ENCODE results near the gene RGS4. TPM values are rescaled to one million over a fixed set of nuclear protein-coding genes. Genes with fewer than 3 reads are reported as not detected.
"Not testable (repeated sequence)": the region's sequence is repeated elsewhere in the genome, so short reads cannot be mapped to it uniquely, and the experiment has no call there.

RGS4 gene
- total RNA-seq, 1 experiment from 2014 or later = 0.23 TPM

DNA sequence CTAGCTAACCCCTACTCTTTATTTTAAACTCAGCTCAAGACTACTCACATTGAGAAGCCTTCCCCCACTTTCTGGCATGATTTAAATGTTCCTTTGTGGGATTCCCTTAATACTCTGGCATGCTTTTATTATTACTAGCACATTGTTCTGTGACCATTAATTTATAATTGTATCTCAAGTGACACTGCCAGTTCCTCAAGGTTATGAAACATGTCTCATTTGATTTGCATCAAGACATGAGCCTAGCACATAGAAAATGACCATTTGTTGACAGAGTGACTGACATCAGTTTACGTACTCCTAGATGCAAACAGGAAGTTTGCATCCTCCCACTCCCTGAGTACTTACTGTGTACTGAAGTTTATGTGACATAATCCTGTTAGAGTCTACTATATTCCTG lies 15.2 kb downstream of the RGS4 start:
- BruUV-seq (replicated peaks) = no TSS peak
- Histone ChIP-seq H3K36me3 (ENCODE audit: control insufficient read depth, insufficient read depth, low read length) (no peaks in the 10 kb centered on the region), H3K9me3 (no peaks in the 10 kb centered on the region), H3K4me1 (no peaks in the 10 kb centered on the region), H3K27me3 (replicated peaks; ENCODE audit: control insufficient read depth, insufficient read depth, low read length) (no peaks in the 10 kb centered on the region; the same call in 1 of the 2 replicates), H3K4me3 (ENCODE audit: low read depth, low read length) (no peak overlapping the region)
- Mint-ChIP-seq H3K27me3 (ENCODE audit: insufficient read depth, unreplicated experiment) (peaks cover 3% of the 10 kb centered on the region), H3K4me1 (ENCODE audit: low read depth, unreplicated experiment) (no peaks in the 10 kb centered on the region), H3K27ac (ENCODE audit: unreplicated experiment) (no peak overlapping the region), H3K9me3 (ENCODE audit: unreplicated experiment) (no peaks in the 10 kb centered on the region), H3K36me3 (ENCODE audit: insufficient read depth, unreplicated experiment) (no peaks in the 10 kb centered on the region), H3K4me3 (ENCODE audit: unreplicated experiment) (no peak overlapping the region)
- intact Hi-C loops (cut with micrococcal nuclease; ENCODE audit: unreplicated experiment) = no loop called here
- POLR2A ChIA-PET = no interaction called here
- CTCF ChIA-PET = no interaction called here
- DNase-seq = no peak
- TF ChIP-seq, protein P1, sequence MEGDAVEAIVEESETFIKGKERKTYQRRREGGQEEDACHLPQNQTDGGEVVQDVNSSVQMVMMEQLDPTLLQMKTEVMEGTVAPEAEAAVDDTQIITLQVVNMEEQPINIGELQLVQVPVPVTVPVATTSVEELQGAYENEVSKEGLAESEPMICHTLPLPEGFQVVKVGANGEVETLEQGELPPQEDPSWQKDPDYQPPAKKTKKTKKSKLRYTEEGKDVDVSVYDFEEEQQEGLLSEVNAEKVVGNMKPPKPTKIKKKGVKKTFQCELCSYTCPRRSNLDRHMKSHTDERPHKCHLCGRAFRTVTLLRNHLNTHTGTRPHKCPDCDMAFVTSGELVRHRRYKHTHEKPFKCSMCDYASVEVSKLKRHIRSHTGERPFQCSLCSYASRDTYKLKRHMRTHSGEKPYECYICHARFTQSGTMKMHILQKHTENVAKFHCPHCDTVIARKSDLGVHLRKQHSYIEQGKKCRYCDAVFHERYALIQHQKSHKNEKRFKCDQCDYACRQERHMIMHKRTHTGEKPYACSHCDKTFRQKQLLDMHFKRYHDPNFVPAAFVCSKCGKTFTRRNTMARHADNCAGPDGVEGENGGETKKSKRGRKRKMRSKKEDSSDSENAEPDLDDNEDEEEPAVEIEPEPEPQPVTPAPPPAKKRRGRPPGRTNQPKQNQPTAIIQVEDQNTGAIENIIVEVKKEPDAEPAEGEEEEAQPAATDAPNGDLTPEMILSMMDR (IDR thresholded peaks at IDR 0.05; ENCODE audit: insufficient read depth in 1 of 2, low read depth in 1 of 2, low read length in 1 of 2, severe bottlenecking in 1 of 2, unreplicated experiment in 1 of 2) = no peak

DNA sequence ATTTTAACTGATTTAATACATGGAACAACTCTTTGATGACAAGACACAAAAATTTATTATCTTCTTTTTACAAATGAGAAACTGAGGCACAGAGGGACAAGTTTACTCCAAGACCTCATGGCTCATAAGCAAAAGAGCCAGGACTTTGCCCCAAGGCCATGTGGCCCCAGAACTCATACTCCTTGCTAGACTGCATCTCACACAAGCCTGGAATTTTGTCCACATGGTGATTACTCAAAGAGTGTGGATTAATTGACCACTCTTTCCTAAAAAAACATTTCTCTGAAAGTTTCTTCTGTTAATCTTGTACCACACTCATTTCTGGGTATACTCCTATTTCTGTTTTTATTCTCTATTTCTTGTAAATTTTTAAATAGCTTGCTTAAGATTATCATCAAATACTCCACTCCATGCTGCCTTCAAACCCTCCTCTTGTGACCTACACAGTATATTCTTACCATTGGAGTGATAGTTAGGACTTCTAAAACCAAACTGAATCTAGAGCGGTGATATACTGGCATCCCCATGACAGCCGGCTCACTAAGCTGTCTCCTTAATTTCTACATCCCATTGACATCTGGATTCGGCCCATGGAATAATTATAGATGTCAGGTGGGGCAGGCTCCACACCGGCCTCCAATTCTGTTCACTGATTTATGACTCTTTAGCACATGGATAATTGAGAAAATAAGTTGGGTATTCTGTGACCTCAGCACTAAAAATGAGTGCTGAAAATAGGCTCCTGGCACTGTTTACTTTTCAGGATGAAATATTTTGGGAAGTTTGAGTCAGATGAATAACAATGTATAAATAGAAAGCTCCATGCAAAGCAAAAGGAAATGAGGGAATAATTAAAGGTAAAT lies 16.1 kb downstream of the RGS4 start:
- intact Hi-C loops (cut with micrococcal nuclease; ENCODE audit: unreplicated experiment) = no loop called here
- no peak overlapping the region for H3K27ac Mint-ChIP-seq (ENCODE audit: unreplicated experiment)
- POLR2A ChIA-PET = no interaction called here

DNA sequence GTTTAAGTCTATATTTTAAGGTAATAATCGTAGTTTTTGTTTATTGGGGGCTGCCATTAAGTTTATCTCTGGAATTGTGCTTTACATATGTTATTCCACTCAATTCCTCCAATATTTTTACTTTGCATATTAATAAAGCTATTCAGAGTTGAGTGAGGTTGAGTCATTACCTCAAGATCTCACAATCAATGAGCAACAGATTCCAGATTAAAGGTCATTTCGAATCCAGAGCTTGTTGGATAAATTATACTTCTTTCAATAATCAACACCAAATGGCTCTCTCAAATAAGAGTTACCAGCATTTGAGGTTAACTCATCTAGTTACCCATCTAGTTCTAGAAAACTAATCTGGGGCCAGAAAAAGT lies 16.7 kb downstream of the RGS4 start:
- no TSS peak for BruUV-seq (replicated peaks)

More for the DNA sequence above, 16.1 kb downstream of the RGS4 start:
- no peak overlapping the region for H3K4me3 Mint-ChIP-seq (ENCODE audit: unreplicated experiment)
- BruUV-seq (replicated peaks) = no TSS peak
- no peaks in the 10 kb centered on the region for H3K4me1 ChIP-seq
- TF ChIP-seq, protein P1 (IDR thresholded peaks at IDR 0.05; ENCODE audit: insufficient read depth in 1 of 2, low read depth in 1 of 2, low read length in 1 of 2, severe bottlenecking in 1 of 2, unreplicated experiment in 1 of 2) = no peak
- no peak overlapping the region for H3K4me3 ChIP-seq (ENCODE audit: low read depth, low read length)
- peaks cover 3% of the 10 kb centered on the region for H3K27me3 Mint-ChIP-seq (ENCODE audit: insufficient read depth, unreplicated experiment)
- H3K36me3 Mint-ChIP-seq (ENCODE audit: insufficient read depth, unreplicated experiment) = no peaks in the 10 kb centered on the region
- H3K36me3 ChIP-seq (ENCODE audit: control insufficient read depth, insufficient read depth, low read length) = no peaks in the 10 kb centered on the region
- no peaks in the 10 kb centered on the region; the same call in 1 of the 2 replicates for H3K27me3 ChIP-seq (replicated peaks; ENCODE audit: control insufficient read depth, insufficient read depth, low read length)
- no peaks in the 10 kb centered on the region for H3K9me3 Mint-ChIP-seq (ENCODE audit: unreplicated experiment)
- CTCF ChIA-PET = no interaction called here
- DNase-seq = no peak
- no peaks in the 10 kb centered on the region for H3K9me3 ChIP-seq
- H3K4me1 Mint-ChIP-seq (ENCODE audit: low read depth, unreplicated experiment) = no peaks in the 10 kb centered on the region

DNA sequence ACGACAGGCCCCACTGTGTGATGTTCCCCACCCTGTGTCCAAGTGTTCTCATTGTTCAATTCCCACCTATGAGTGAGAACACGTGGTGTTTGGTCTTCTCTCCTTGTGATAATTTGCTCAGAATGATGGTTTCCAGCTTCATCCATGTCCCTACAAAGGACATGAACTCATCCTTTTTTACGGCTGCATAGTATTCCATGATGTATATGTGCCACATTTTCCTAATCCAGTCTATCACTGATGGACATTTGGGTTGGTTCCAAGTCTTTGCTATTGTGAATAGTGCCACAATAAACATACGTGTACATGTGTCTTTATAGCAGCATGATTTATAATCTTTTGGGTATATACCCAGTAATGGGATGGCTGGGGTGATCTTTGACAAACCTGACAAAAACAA lies 20.0 kb downstream of the RGS4 start:
- H3K36me3 Mint-ChIP-seq (ENCODE audit: insufficient read depth, unreplicated experiment); H3K9me3 ChIP-seq; BruUV-seq (replicated peaks); H3K9me3 Mint-ChIP-seq (ENCODE audit: unreplicated experiment); H3K4me3 ChIP-seq (ENCODE audit: low read depth, low read length); H3K36me3 ChIP-seq (ENCODE audit: control insufficient read depth, insufficient read depth, low read length); intact Hi-C loops (cut with micrococcal nuclease; ENCODE audit: unreplicated experiment); CTCF ChIA-PET; H3K27ac Mint-ChIP-seq (ENCODE audit: unreplicated experiment); DNase-seq; H3K27me3 Mint-ChIP-seq (ENCODE audit: insufficient read depth, unreplicated experiment); H3K4me3 Mint-ChIP-seq (ENCODE audit: unreplicated experiment); H3K4me1 Mint-ChIP-seq (ENCODE audit: low read depth, unreplicated experiment); POLR2A ChIA-PET; H3K27me3 ChIP-seq (replicated peaks; ENCODE audit: control insufficient read depth, insufficient read depth, low read length); H3K4me1 ChIP-seq: not testable (repeated sequence)

More for the DNA sequence above, 16.7 kb downstream of the RGS4 start:
- peaks cover 3% of the 10 kb centered on the region for H3K27me3 Mint-ChIP-seq (ENCODE audit: insufficient read depth, unreplicated experiment)
- no peak for DNase-seq
- H3K27ac Mint-ChIP-seq (ENCODE audit: unreplicated experiment) = no peak overlapping the region
- no peaks in the 10 kb centered on the region for H3K4me1 Mint-ChIP-seq (ENCODE audit: low read depth, unreplicated experiment)
- H3K36me3 Mint-ChIP-seq (ENCODE audit: insufficient read depth, unreplicated experiment) = no peaks in the 10 kb centered on the region
- Histone ChIP-seq H3K27me3 (replicated peaks; ENCODE audit: control insufficient read depth, insufficient read depth, low read length) (no peaks in the 10 kb centered on the region; the same call in 1 of the 2 replicates), H3K4me1 (no peaks in the 10 kb centered on the region), H3K9me3 (no peaks in the 10 kb centered on the region), H3K36me3 (ENCODE audit: control insufficient read depth, insufficient read depth, low read length) (no peaks in the 10 kb centered on the region), H3K4me3 (ENCODE audit: low read depth, low read length) (no peak overlapping the region)
- no peak overlapping the region for H3K4me3 Mint-ChIP-seq (ENCODE audit: unreplicated experiment)
- TF ChIP-seq, protein P1 (IDR thresholded peaks at IDR 0.05; ENCODE audit: insufficient read depth in 1 of 2, low read depth in 1 of 2, low read length in 1 of 2, severe bottlenecking in 1 of 2, unreplicated experiment in 1 of 2) = no peak
- intact Hi-C loops (cut with micrococcal nuclease; ENCODE audit: unreplicated experiment) = no loop called here
- ChIA-PET POLR2A (no interaction called here), CTCF (no interaction called here)
- no peaks in the 10 kb centered on the region for H3K9me3 Mint-ChIP-seq (ENCODE audit: unreplicated experiment)
